ENCODE data around the gene WRAP73.

DNA sequence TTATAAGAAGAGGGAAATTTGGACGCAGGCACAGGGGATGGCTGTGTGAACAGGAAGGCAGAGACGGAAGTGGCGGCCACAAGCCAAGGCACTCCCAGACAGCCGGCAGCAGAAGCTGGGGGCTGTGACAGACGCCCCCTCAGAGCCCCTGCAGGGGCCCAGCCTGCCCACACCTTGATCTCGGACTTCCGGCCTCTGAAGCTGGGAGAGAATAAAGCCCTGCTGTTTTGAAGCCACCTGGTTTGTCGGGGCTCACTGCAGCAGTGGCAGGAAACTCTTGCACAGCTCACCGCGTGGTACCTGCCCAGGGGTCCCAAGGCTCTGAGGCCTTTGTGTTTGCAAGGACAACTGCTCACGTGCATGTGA is 52.3 kb downstream of the WRAP73 start:
- TF ChIP-seq EZH2phosphoT487 (conservative IDR thresholded peaks at IDR 0.05; ENCODE audit: low read length): no peak
- TF ChIP-seq, protein P1, sequence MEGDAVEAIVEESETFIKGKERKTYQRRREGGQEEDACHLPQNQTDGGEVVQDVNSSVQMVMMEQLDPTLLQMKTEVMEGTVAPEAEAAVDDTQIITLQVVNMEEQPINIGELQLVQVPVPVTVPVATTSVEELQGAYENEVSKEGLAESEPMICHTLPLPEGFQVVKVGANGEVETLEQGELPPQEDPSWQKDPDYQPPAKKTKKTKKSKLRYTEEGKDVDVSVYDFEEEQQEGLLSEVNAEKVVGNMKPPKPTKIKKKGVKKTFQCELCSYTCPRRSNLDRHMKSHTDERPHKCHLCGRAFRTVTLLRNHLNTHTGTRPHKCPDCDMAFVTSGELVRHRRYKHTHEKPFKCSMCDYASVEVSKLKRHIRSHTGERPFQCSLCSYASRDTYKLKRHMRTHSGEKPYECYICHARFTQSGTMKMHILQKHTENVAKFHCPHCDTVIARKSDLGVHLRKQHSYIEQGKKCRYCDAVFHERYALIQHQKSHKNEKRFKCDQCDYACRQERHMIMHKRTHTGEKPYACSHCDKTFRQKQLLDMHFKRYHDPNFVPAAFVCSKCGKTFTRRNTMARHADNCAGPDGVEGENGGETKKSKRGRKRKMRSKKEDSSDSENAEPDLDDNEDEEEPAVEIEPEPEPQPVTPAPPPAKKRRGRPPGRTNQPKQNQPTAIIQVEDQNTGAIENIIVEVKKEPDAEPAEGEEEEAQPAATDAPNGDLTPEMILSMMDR (IDR thresholded peaks at IDR 0.05; ENCODE audit: insufficient read depth, low read length, poor library complexity, severe bottlenecking): no peak
